Endodermal cell (in vitro differentiated cells): ENCODE results near the gene MPP1. TPM values are rescaled to one million over a fixed set of nuclear protein-coding genes. Genes with fewer than 3 reads are reported as not detected.

Experiments
- DNase-seq: peaks from one replicate; pipeline ENCODE4 v3.0.0-alpha.2; 2017
- H3K27ac ChIP-seq: 2 replicates; pipeline ENCODE4 v1.5.1; 2013; ENCODE audit warnings: mild to moderate bottlenecking, low read depth, low read length, moderate library complexity
- H3K27me3 ChIP-seq: 2 replicates; pipeline ENCODE4 v1.6.1; 2013; ENCODE audit warnings: mild to moderate bottlenecking, low read length, moderate library complexity; ENCODE audit not compliant: insufficient read depth, control insufficient read depth, poor library complexity, severe bottlenecking
- H3K36me3 ChIP-seq: 2 replicates; pipeline ENCODE4 v1.7.0; 2013; ENCODE audit warnings: mild to moderate bottlenecking, low read length, moderate library complexity; ENCODE audit not compliant: control insufficient read depth, insufficient read depth
- H3K4me1 ChIP-seq: one replicate; pipeline ENCODE4 v1.7.0; 2013; ENCODE audit warnings: low read length; ENCODE audit not compliant: control insufficient read depth, insufficient read depth
- H3K4me3 ChIP-seq: 2 replicates; pipeline ENCODE4 v1.5.1; 2013; ENCODE audit warnings: mild to moderate bottlenecking, low read length, moderate library complexity
- H3K9ac ChIP-seq: 2 replicates; pipeline ENCODE4 v1.6.1; 2013; ENCODE audit warnings: mild to moderate bottlenecking, low read length, moderate library complexity; ENCODE audit not compliant: poor library complexity, severe bottlenecking; ENCODE audit errors: extremely low read depth
- H3K9me3 ChIP-seq: 2 replicates; pipeline ENCODE4 v1.6.1; 2013; ENCODE audit warnings: mild to moderate bottlenecking, low read length, moderate library complexity; ENCODE audit not compliant: control insufficient read depth
- H3K27ac Mint-ChIP-seq: 2 replicates; pipeline ENCODE4 v1.8.0; 2020; ENCODE audit warnings: mixed read lengths
- H3K27me3 Mint-ChIP-seq: 2 replicates; pipeline ENCODE4 v1.8.0; 2021; ENCODE audit warnings: mild to moderate bottlenecking, mixed read lengths; ENCODE audit not compliant: insufficient read depth
- H3K36me3 Mint-ChIP-seq: 2 replicates; pipeline ENCODE4 v1.8.0; 2020; ENCODE audit warnings: low read depth, mixed read lengths
- H3K4me1 Mint-ChIP-seq: 2 replicates; pipeline ENCODE4 v1.8.0; 2020; ENCODE audit warnings: mixed read lengths
- H3K4me3 Mint-ChIP-seq: 2 replicates; pipeline ENCODE4 v1.8.0; 2020; ENCODE audit warnings: mild to moderate bottlenecking, moderate library complexity, mixed read lengths
- H3K9me3 Mint-ChIP-seq: 2 replicates; pipeline ENCODE4 v1.8.0; 2020; ENCODE audit warnings: mild to moderate bottlenecking, mixed read lengths
- CTCF ChIP-seq: fragments of 200-600 bp; sonication (generic); conservative IDR thresholded peaks from 2 replicates; pipeline ENCODE4 v1.5.0; 2021; ENCODE audit warnings: antibody characterized with exemption, mild to moderate bottlenecking
- WGBS, 2 experiments: methylation state at CpG; one replicate each; pipeline versions ENCODE4 v1.1.5 to v1.1.7; 2013; ENCODE audit warnings: missing lambda C conversion rate in 2 of 2, mixed read lengths in 1 of 2; ENCODE audit not compliant: insufficient coverage in 1 of 2, insufficient read length in 1 of 2; 5-methylcytosine and 5-hydroxymethylcytosine counted together
- total RNA-seq, 2 donors: library from RNA; stranded (reverse); fragmentation: NEBNext Ultra II Directional in 1 of 2; extraction: Animal tissue kit (Norgen Biotek cat#: 25700) in 1 of 2; gene quantifications; 2 replicates in 1 of 2; 3 replicates in 1 of 2; pipeline ENCODE4 v1.2.1, GENCODE V29; 2021

MPP1 gene
- total RNA-seq, 2 donors from 2014 or later: 13.7 to 15.7 TPM

GRCh38 chrX:154791939-154792338, 13.3 kb downstream of the MPP1 start:
- Mint-ChIP-seq H3K27me3 (no peaks in the 10 kb centered on the region), H3K36me3 (peaks cover 4% of the 10 kb centered on the region), H3K4me1 (peaks cover 3% of the 10 kb centered on the region), H3K4me3 (no peak overlapping the region), H3K27ac (no peak overlapping the region), H3K9me3 (peaks cover 58% of the 10 kb centered on the region)
- TF ChIP-seq CTCF: no peak
- no peak overlapping the region for H3K27ac ChIP-seq
- H3K4me3 ChIP-seq: no peak overlapping the region
- no peak overlapping the region for H3K9ac ChIP-seq
- H3K9me3 ChIP-seq: no peaks in the 10 kb centered on the region
- H3K36me3 ChIP-seq: no peaks in the 10 kb centered on the region
- no peaks in the 10 kb centered on the region for H3K4me1 ChIP-seq
- H3K27me3 ChIP-seq: no peaks in the 10 kb centered on the region
- no peak for DNase-seq
- WGBS, 2 experiments: 93 to 97% methylated on average over 4 to 8 of the region's 8 CpGs

- TF ChIP-seq CTCF: no peak
- DNase-seq: no peak
- Histone ChIP-seq H3K9ac (no peak overlapping the region), H3K36me3 (no peaks in the 10 kb centered on the region), H3K27me3 (no peaks in the 10 kb centered on the region), H3K4me3 (no peak overlapping the region), H3K27ac (no peak overlapping the region), H3K9me3 (no peaks in the 10 kb centered on the region), H3K4me1 (no peaks in the 10 kb centered on the region)
- Mint-ChIP-seq H3K27me3 (no peaks in the 10 kb centered on the region), H3K4me3 (no peak overlapping the region), H3K4me1 (peaks cover under 1% of the 10 kb centered on the region), H3K36me3 (peaks cover 4% of the 10 kb centered on the region), H3K9me3 (peaks cover 57% of the 10 kb centered on the region), H3K27ac (no peak overlapping the region)
- WGBS, 2 experiments: 66% methylated on average over 4 of the region's 4 CpGs; no CpG with 5 or more reads in 1 of the 2 experiments
Measured at GRCh38 chrX:154791467-154791866, 13.8 kb downstream of the MPP1 start.

- peaks cover 4% of the 10 kb centered on the region for H3K4me1 ChIP-seq
- Mint-ChIP-seq H3K9me3 (peaks cover 72% of the 10 kb centered on the region), H3K36me3 (peaks cover 8% of the 10 kb centered on the region), H3K4me3 (no peak overlapping the region), H3K27ac (no peak overlapping the region), H3K4me1 (peaks cover 9% of the 10 kb centered on the region), H3K27me3 (no peaks in the 10 kb centered on the region)
- no peak overlapping the region for H3K27ac ChIP-seq
- no peak for TF ChIP-seq CTCF
- no peak for DNase-seq
- H3K27me3 ChIP-seq: no peaks in the 10 kb centered on the region
- WGBS, 2 experiments: 75 to 88% methylated on average over 4 to 6 of the region's 6 CpGs
- H3K9me3 ChIP-seq: no peaks in the 10 kb centered on the region
- no peaks in the 10 kb centered on the region for H3K36me3 ChIP-seq
- no peak overlapping the region for H3K4me3 ChIP-seq
- H3K9ac ChIP-seq: no peak overlapping the region
Measured at GRCh38 chrX:154785716-154786115, 19.6 kb downstream of the MPP1 start.
